Subcutaneous abdominal adipose tissue (tissue), 5 donors: ENCODE measurements around the gene ARID4A.
"Not testable (repeated sequence)": the region's sequence is repeated elsewhere in the genome, so short reads cannot be mapped to it uniquely, and the experiment has no call there.

ENCODE experiments used
- H3K27ac ChIP-seq: one replicate; pipeline ENCODE4 v1.7.0; 2013; ENCODE audit warnings: low read depth, mild to moderate bottlenecking, inconsistent platforms, low read length, moderate library complexity
- H3K27me3 ChIP-seq, 5 donors: one replicate each; pipeline ENCODE4 v1.7.0; 2013; ENCODE audit warnings: low read length in 5 of 5, inconsistent platforms in 1 of 5; ENCODE audit not compliant: control insufficient read depth in 5 of 5, insufficient read depth in 4 of 5
- H3K36me3 ChIP-seq, 5 donors: one replicate each; pipeline ENCODE4 v1.7.0; 2013; ENCODE audit warnings: low read length in 5 of 5; ENCODE audit not compliant: control insufficient read depth in 5 of 5, insufficient read depth in 5 of 5
- H3K4me1 ChIP-seq, 5 donors: one replicate each; pipeline ENCODE4 v1.7.0; 2013; ENCODE audit warnings: low read length in 5 of 5, mild to moderate bottlenecking in 3 of 5, moderate library complexity in 1 of 5; ENCODE audit not compliant: control insufficient read depth in 5 of 5, insufficient read depth in 5 of 5
- H3K4me3 ChIP-seq, 5 donors: one replicate each; pipeline ENCODE4 v1.7.0; 2013; ENCODE audit warnings: low read length in 5 of 5, low read depth in 1 of 5
- H3K9ac ChIP-seq, 5 donors: one replicate each; pipeline ENCODE4 v1.7.0; 2013; ENCODE audit warnings: low read length in 5 of 5, mild to moderate bottlenecking in 4 of 5, moderate library complexity in 3 of 5
- H3K9me3 ChIP-seq, 5 donors: one replicate each; pipeline ENCODE4 v1.7.0; 2013; ENCODE audit warnings: low read length in 5 of 5; ENCODE audit not compliant: control insufficient read depth in 5 of 5
- donor health status: healthy.
- donor health status: healthy.
- donor health status: healthy.
- donor health status: healthy.
- donor health status: healthy.

The ARID4A gene

GRCh38 chr14:58298477-58299400, at the start of gene ARID4A:
Gene ARID4A, plus strand, starts transcription at chr14:58298555. Its CDS starts 1,300 bp downstream, at chr14:58299855.
- Histone ChIP-seq H3K4me3 (peak within 1 kb of the TSS; percentile 87 to 99 (median 98)), H3K9ac (peak within 1 kb of the TSS; percentile 89 to 98 (median 92)), H3K4me1 (peaks cover 4 to 39% (median 34%) of the 10 kb centered on the region in 5 donors), H3K36me3 (peaks cover 4 to 29% (median 21%) of the 10 kb centered on the region in 5 donors), H3K27me3 (peaks cover 0 to 2% (median 0%) of the 10 kb centered on the region in 5 donors), H3K27ac (peak within 1 kb of the TSS; percentile 95), H3K9me3 (no peaks in the 10 kb centered on the region)

GRCh38 chr14:58249611-58250010, 48.7 kb upstream of the ARID4A start:
- H3K36me3 ChIP-seq = peaks cover 15 to 56% (median 30%) of the 10 kb centered on the region in 5 donors
- H3K9me3 ChIP-seq = no peaks in the 10 kb centered on the region
- no peak overlapping the region for H3K9ac ChIP-seq
- H3K27me3 ChIP-seq = peaks cover 0 to under 1% (median 0%) of the 10 kb centered on the region in 5 donors
- H3K27ac ChIP-seq = no peak overlapping the region
- no peak overlapping the region for H3K4me3 ChIP-seq
- H3K4me1 ChIP-seq = peaks cover 12 to 30% (median 22%) of the 10 kb centered on the region in 5 donors

- Histone ChIP-seq H3K27ac (no peak overlapping the region), H3K27me3 (no peaks in the 10 kb centered on the region), H3K4me3 (no peak overlapping the region), H3K36me3 (peaks cover 26 to 92% (median 54%) of the 10 kb centered on the region in 5 donors), H3K4me1 (no peaks in the 10 kb centered on the region), H3K9me3 (no peaks in the 10 kb centered on the region), H3K9ac (no peak overlapping the region)
Measured at GRCh38 chr14:58258156-58258555, 40.2 kb upstream of the ARID4A start.

GRCh38 chr14:58262005-58262404, 36.4 kb upstream of the ARID4A start:
- H3K9me3 ChIP-seq, H3K4me1 ChIP-seq, H3K4me3 ChIP-seq, H3K27ac ChIP-seq, H3K27me3 ChIP-seq, H3K9ac ChIP-seq: not testable (repeated sequence)
- peaks cover 48 to 99% (median 79%) of the 10 kb centered on the region in 5 donors for H3K36me3 ChIP-seq

GRCh38 chr14:58265401-58265800, 33.0 kb upstream of the ARID4A start:
- Histone ChIP-seq H3K4me3 (no peak overlapping the region), H3K4me1 (no peaks in the 10 kb centered on the region), H3K27me3 (no peaks in the 10 kb centered on the region), H3K36me3 (peaks cover 49 to 99% (median 75%) of the 10 kb centered on the region in 5 donors), H3K27ac (no peak overlapping the region), H3K9ac (no peak overlapping the region), H3K9me3 (no peaks in the 10 kb centered on the region)

GRCh38 chr14:58270628-58271027, 27.7 kb upstream of the ARID4A start:
- H3K9ac ChIP-seq = no peak overlapping the region
- no peaks in the 10 kb centered on the region for H3K9me3 ChIP-seq
- H3K36me3 ChIP-seq = peaks cover 51 to 86% (median 67%) of the 10 kb centered on the region in 5 donors
- no peaks in the 10 kb centered on the region for H3K27me3 ChIP-seq
- H3K4me3 ChIP-seq = no peak overlapping the region
- H3K27ac ChIP-seq = no peak overlapping the region
- peaks cover 0 to 1% (median 0%) of the 10 kb centered on the region in 5 donors for H3K4me1 ChIP-seq

GRCh38 chr14:58272588-58273372, 25.6 kb upstream of the ARID4A start:
- Histone ChIP-seq H3K4me3 (no peak overlapping the region), H3K4me1 (peaks cover 0 to 10% (median 3%) of the 10 kb centered on the region in 5 donors), H3K9me3 (no peaks in the 10 kb centered on the region), H3K27me3 (no peaks in the 10 kb centered on the region), H3K36me3 (peaks cover 34 to 70% (median 59%) of the 10 kb centered on the region in 5 donors), H3K27ac (no peak overlapping the region), H3K9ac (no peak overlapping the region)

GRCh38 chr14:58274881-58275280, 23.5 kb upstream of the ARID4A start:
- Histone ChIP-seq H3K27me3 (no peaks in the 10 kb centered on the region), H3K4me1 (peaks cover 0 to 10% (median 3%) of the 10 kb centered on the region in 5 donors), H3K9me3 (no peaks in the 10 kb centered on the region), H3K9ac (no peak overlapping the region), H3K4me3 (no peak overlapping the region), H3K27ac (no peak overlapping the region), H3K36me3 (peaks cover 24 to 61% (median 45%) of the 10 kb centered on the region in 5 donors)

- no peak overlapping the region for H3K9ac ChIP-seq
- H3K36me3 ChIP-seq = peaks cover 18 to 53% (median 38%) of the 10 kb centered on the region in 5 donors
- no peaks in the 10 kb centered on the region for H3K27me3 ChIP-seq
- H3K9me3 ChIP-seq = no peaks in the 10 kb centered on the region
- no peak overlapping the region for H3K27ac ChIP-seq
- H3K4me3 ChIP-seq = no peak overlapping the region
- peaks cover 0 to 12% (median 4%) of the 10 kb centered on the region in 5 donors for H3K4me1 ChIP-seq
Measured at GRCh38 chr14:58275527-58276190, 22.7 kb upstream of the ARID4A start.
